CD14-positive monocyte (primary cell): ENCODE results near the gene KIRREL3. TPM values are rescaled to one million over a fixed set of nuclear protein-coding genes. Genes with fewer than 3 reads are reported as not detected.

Experiments
- DNase-seq, 3 donors: peaks; one replicate each; pipeline ENCODE4 v3.0.0-alpha.2; 2011 to 2022
- H2AFZ ChIP-seq: 2 replicates; pipeline ENCODE4 v1.6.0; 2012; ENCODE audit warnings: mild to moderate bottlenecking, low read depth, low read length, inconsistent platforms; ENCODE audit not compliant: insufficient read depth, poor library complexity, severe bottlenecking
- H3K27ac ChIP-seq, 2 donors: 1 replicate in 1 of 2; 2 replicates in 1 of 2; pipeline ENCODE4 v1.5.1; 2012 to 2013; ENCODE audit warnings: low read length in 2 of 2, control low read depth in 1 of 2, inconsistent platforms in 1 of 2, low read depth in 1 of 2, mild to moderate bottlenecking in 1 of 2
- H3K27me3 ChIP-seq, 2 donors: one replicate each; pipeline versions ENCODE4 v1.6.0 to v1.6.1; 2011 to 2013; ENCODE audit warnings: low read length in 2 of 2; ENCODE audit not compliant: control insufficient read depth in 2 of 2, insufficient read depth in 2 of 2
- H3K36me3 ChIP-seq, 2 donors: replicated peaks in 1 of 2; 1 replicate in 1 of 2; 2 replicates in 1 of 2; pipeline versions ENCODE4 v1.5.1 to v1.6.1; 2012 to 2013; ENCODE audit warnings: low read length in 2 of 2, control low read depth in 1 of 2, inconsistent platforms in 1 of 2, mild to moderate bottlenecking in 1 of 2; ENCODE audit not compliant: insufficient read depth in 2 of 2, control insufficient read depth in 1 of 2
- H3K4me1 ChIP-seq, 2 donors: 1 replicate in 1 of 2; 2 replicates in 1 of 2; pipeline versions ENCODE4 v1.5.1 to v1.6.1; 2012 to 2013; ENCODE audit warnings: low read length in 2 of 2, control low read depth in 1 of 2, inconsistent platforms in 1 of 2, mild to moderate bottlenecking in 1 of 2, moderate library complexity in 1 of 2; ENCODE audit not compliant: insufficient read depth in 2 of 2, control insufficient read depth in 1 of 2
- H3K4me2 ChIP-seq: replicated peaks from 2 replicates; pipeline ENCODE3; 2012; ENCODE audit warnings: low read length, moderate library complexity, mild to moderate bottlenecking; ENCODE audit not compliant: poor library complexity, severe bottlenecking; ENCODE audit errors: extremely low read depth
- H3K4me3 ChIP-seq, 3 experiments: fragments of 200-600 bp in 1 of 3; sonication (generic) in 1 of 3; replicated peaks in 1 of 3; 1 replicate in 2 of 3; 2 replicates in 1 of 3; pipeline ENCODE4 v1.5.1; 2011 to 2013; ENCODE audit warnings: low read length in 3 of 3, mild to moderate bottlenecking in 3 of 3, control low read depth in 2 of 3, low read depth in 2 of 3, inconsistent platforms in 1 of 3, moderate library complexity in 1 of 3
- H3K79me2 ChIP-seq: 2 replicates; pipeline ENCODE4 v1.6.0; 2012; ENCODE audit warnings: mild to moderate bottlenecking, control low read depth, inconsistent platforms, low read length, moderate library complexity; ENCODE audit not compliant: insufficient read depth
- H3K9ac ChIP-seq: 2 replicates; pipeline ENCODE4 v1.6.0; 2017; ENCODE audit warnings: low read length, mild to moderate bottlenecking; ENCODE audit not compliant: insufficient read depth, poor library complexity, severe bottlenecking
- H3K9me3 ChIP-seq, 2 donors: replicated peaks in 1 of 2; 1 replicate in 1 of 2; 2 replicates in 1 of 2; pipeline versions ENCODE4 v1.5.1 to v1.6.1; 2012 to 2013; ENCODE audit warnings: low read length in 2 of 2, control low read depth in 1 of 2; ENCODE audit not compliant: control insufficient read depth in 1 of 2, insufficient read depth in 1 of 2
- H4K20me1 ChIP-seq: 2 replicates; pipeline ENCODE4 v1.6.0; 2012; ENCODE audit warnings: mild to moderate bottlenecking, low read length, control low read depth, moderate library complexity; ENCODE audit not compliant: insufficient read depth
- H3K27ac Mint-ChIP-seq, 7 donors: one replicate each; pipeline ENCODE4 v1.8.0; 2020; ENCODE audit warnings: mild to moderate bottlenecking in 7 of 7, mixed read lengths in 7 of 7, moderate library complexity in 6 of 7, inconsistent platforms in 2 of 7
- H3K27me3 Mint-ChIP-seq, 3 donors: one replicate each; pipeline ENCODE4 v1.8.0; 2021 to 2022; ENCODE audit warnings: low read depth in 3 of 3, mild to moderate bottlenecking in 3 of 3, mixed read lengths in 3 of 3, moderate library complexity in 3 of 3, inconsistent platforms in 1 of 3
- H3K36me3 Mint-ChIP-seq, 2 donors: one replicate each; pipeline ENCODE4 v1.8.0; 2020; ENCODE audit warnings: mixed read lengths in 2 of 2, inconsistent platforms in 1 of 2, mild to moderate bottlenecking in 1 of 2
- H3K4me1 Mint-ChIP-seq: one replicate; pipeline ENCODE4 v1.8.0; 2020; ENCODE audit warnings: mild to moderate bottlenecking, mixed read lengths
- H3K4me3 Mint-ChIP-seq, 2 donors: one replicate each; pipeline ENCODE4 v1.8.0; 2020; ENCODE audit warnings: mild to moderate bottlenecking in 2 of 2, mixed read lengths in 2 of 2, moderate library complexity in 1 of 2
- H3K9me3 Mint-ChIP-seq, 7 donors: one replicate each; pipeline ENCODE4 v1.8.0; 2020 to 2022; ENCODE audit warnings: mixed read lengths in 7 of 7, mild to moderate bottlenecking in 6 of 7, moderate library complexity in 6 of 7, inconsistent platforms in 2 of 7
- CTCF ChIP-seq: fragments of 200-600 bp; IDR thresholded peaks from one replicate; pipeline ENCODE4 v1.8.0; 2022; ENCODE audit warnings: antibody characterized with exemption, mild to moderate bottlenecking
- whole genome bisulfite sequencing: methylation state at CpG from one replicate; pipeline ENCODE4 v1.1.5; 2013; ENCODE audit warnings: missing lambda C conversion rate; ENCODE audit not compliant: insufficient coverage; 5-methylcytosine and 5-hydroxymethylcytosine counted together
- intact Hi-C, 2 donors: fragments of 100-400 bp; cut with micrococcal nuclease; formaldehyde crosslinking; loops; one replicate each; pipeline versions ENCODE4 v1.15.0 to v1.15.1; 2023
- polyA plus RNA-seq, 3 donors: library from polyadenylated mRNA; depleted of rRNA in 1 of 3; unstranded in 2 of 3; stranded (reverse) in 1 of 3; fragments of 300-500 nt in 2 of 3; fragments of >200 nt in 1 of 3; fragmentation: Illumina TruSeq in 2 of 3; gene quantifications; 1 replicate in 2 of 3; 2 replicates in 1 of 3; pipeline ENCODE4 v1.2.3, GENCODE V29; 2012 to 2021

KIRREL3 gene
- polyA plus RNA-seq, 3 donors, result not detected

DNA sequence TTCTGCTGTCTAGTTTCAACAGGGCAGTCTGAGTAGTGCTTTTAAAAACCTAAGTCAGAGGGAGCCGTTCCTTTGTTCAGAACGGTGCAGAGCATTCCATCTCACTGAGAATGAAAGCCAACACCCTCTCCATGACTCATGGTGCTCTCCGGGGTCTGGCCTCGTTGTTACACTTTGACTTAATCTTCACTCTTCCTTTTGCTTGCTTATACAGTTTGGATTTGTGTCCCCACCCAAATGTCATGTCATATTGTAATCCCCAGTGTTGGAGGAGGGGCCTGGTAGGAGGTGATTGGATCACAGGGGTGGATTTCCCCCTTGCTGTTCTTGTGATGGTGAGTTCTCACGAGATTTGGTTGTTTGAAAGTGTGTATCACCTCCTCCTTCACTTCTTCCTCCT, 352.8 kb downstream of the KIRREL3 start:
- intact Hi-C loops, result no loop called here
- DNase-seq, result no peak
- no peaks in the 10 kb centered on the region for H3K4me1 Mint-ChIP-seq
- no peak overlapping the region for H2AFZ ChIP-seq
- TF ChIP-seq CTCF, result no peak
- H3K27me3 Mint-ChIP-seq, result no peaks in the 10 kb centered on the region
- no peak overlapping the region for H3K4me3 ChIP-seq
- H3K9me3 Mint-ChIP-seq, result peaks cover 0 to 7% (median 0%) of the 10 kb centered on the region in 7 donors
- H3K4me1 ChIP-seq, result no peaks in the 10 kb centered on the region
- H4K20me1 ChIP-seq, result no peaks in the 10 kb centered on the region
- H3K9ac ChIP-seq, result no peak overlapping the region
- 87% methylated on average over 4 of the region's 5 CpGs for WGBS
- no peaks in the 10 kb centered on the region for H3K27me3 ChIP-seq
- no peak overlapping the region for H3K4me2 ChIP-seq
- no peak overlapping the region for H3K4me3 Mint-ChIP-seq
- H3K79me2 ChIP-seq, result no peaks in the 10 kb centered on the region
- H3K27ac Mint-ChIP-seq, result no peak overlapping the region
- no peak overlapping the region for H3K27ac ChIP-seq
- no peaks in the 10 kb centered on the region for H3K36me3 ChIP-seq
- no peaks in the 10 kb centered on the region for H3K36me3 Mint-ChIP-seq
- H3K9me3 ChIP-seq, result no peaks in the 10 kb centered on the region

DNA sequence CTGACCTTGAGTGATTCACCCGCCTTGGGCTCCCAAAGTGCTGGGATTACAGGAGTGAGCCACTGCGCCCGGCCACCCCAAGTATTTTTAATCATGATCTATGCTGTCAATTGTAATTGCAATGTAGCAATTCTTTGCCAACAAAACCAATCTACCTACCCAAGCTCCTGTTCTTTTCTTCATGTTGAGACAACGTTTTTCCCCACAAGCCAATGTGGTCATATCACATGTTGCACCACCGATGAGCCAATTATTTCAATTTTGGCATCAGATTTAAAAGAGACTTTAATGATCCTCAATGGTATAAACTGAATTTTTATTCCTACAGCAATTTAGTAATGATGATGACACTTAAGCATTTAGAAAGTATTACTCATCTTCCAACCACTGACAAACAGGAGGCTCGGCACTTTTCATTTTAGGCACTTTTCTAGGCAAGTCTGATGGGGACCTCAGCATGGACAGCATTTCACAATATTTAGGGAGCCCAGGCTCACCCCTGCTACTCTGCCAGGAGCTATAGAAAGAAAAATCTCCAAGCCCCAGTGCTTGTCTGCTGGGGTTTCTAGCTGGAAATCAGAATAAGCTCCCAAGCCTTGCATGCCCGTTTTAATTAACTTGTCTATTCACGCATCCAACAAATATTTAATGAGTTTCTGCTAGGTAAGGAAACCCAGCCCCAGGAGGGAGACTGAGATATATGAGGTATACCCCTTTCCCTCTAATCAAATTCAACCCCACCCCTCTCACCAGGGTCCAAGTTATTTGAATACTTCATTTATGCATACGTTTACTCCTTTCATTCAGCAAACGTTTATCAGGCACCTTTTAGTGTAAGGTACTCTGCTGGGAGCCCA, 353.6 kb downstream of the KIRREL3 start:
- Mint-ChIP-seq H3K27ac (no peak overlapping the region), H3K27me3 (peaks cover 0 to 2% (median 0%) of the 10 kb centered on the region in 3 donors), H3K4me1 (no peaks in the 10 kb centered on the region), H3K36me3 (no peaks in the 10 kb centered on the region), H3K4me3 (no peak overlapping the region), H3K9me3 (peaks cover 0 to 7% (median 0%) of the 10 kb centered on the region in 7 donors)
- intact Hi-C loops, result no loop called here
- Histone ChIP-seq H3K79me2 (no peaks in the 10 kb centered on the region), H3K4me1 (no peaks in the 10 kb centered on the region), H3K36me3 (no peaks in the 10 kb centered on the region), H3K27ac (no peak overlapping the region), H3K9me3 (no peaks in the 10 kb centered on the region), H2AFZ (no peak overlapping the region), H3K4me2 (no peak overlapping the region), H3K27me3 (no peaks in the 10 kb centered on the region), H3K9ac (no peak overlapping the region), H4K20me1 (no peaks in the 10 kb centered on the region), H3K4me3 (no peak overlapping the region)
- no peak for TF ChIP-seq CTCF
- no peak for DNase-seq
- WGBS, result 94% methylated on average over 5 of the region's 10 CpGs
